ENCODE measurements around the gene PEX5L.

DNA sequence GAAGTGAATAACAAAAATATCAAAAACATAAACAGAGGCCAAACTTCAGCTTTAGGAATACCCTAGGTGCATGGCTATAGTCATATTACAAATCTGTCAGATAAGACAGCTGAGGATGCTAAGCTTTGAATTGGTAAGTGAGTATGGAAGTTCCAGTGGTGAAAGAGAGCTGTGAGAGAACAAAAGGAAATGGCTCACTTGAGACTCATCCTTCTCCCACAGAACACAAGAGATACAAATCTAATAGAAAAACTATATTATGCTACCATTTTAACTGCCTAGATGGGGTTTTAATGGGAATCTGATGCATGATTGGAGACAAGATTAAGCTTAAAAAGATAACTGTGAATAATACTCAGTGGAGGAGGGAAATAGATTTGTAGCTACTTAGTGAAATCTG is 21.5 kb upstream of the PEX5L start:
- TF ChIP-seq, protein P1, sequence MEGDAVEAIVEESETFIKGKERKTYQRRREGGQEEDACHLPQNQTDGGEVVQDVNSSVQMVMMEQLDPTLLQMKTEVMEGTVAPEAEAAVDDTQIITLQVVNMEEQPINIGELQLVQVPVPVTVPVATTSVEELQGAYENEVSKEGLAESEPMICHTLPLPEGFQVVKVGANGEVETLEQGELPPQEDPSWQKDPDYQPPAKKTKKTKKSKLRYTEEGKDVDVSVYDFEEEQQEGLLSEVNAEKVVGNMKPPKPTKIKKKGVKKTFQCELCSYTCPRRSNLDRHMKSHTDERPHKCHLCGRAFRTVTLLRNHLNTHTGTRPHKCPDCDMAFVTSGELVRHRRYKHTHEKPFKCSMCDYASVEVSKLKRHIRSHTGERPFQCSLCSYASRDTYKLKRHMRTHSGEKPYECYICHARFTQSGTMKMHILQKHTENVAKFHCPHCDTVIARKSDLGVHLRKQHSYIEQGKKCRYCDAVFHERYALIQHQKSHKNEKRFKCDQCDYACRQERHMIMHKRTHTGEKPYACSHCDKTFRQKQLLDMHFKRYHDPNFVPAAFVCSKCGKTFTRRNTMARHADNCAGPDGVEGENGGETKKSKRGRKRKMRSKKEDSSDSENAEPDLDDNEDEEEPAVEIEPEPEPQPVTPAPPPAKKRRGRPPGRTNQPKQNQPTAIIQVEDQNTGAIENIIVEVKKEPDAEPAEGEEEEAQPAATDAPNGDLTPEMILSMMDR (IDR thresholded peaks at IDR 0.05; ENCODE audit: low read depth, low read length) = no peak
- no peak for TF ChIP-seq EZH2phosphoT487 (IDR thresholded peaks at IDR 0.05; ENCODE audit: low read depth)

Data from OCI-LY3 (cell line).